T-helper 1 cell treated with Interleukin-12 subunit alpha and Interleukin-12 subunit beta and Interleukin-4 antibody, amounts not matched to agents 30 ng/mL and 1 ng/mL, for 36 hours (primary cell): ENCODE measurements around the gene YPEL2. TPM values are rescaled to one million over a fixed set of nuclear protein-coding genes. Genes with fewer than 3 reads are reported as not detected.
"Not testable (repeated sequence)": the region's sequence is repeated elsewhere in the genome, so short reads cannot be mapped to it uniquely, and the experiment has no call there.

Source experiments
- intact Hi-C: fragments of 100-400 bp; cut with micrococcal nuclease; formaldehyde crosslinking; loops from one replicate; pipeline ENCODE4 v1.15.1; 2024
- total RNA-seq: library from RNA; stranded (reverse); gene quantifications from 2 replicates; pipeline ENCODE4 v1.2.3, GENCODE V29; 2022

Gene YPEL2
- 7.9 and 10.4 TPM in 2 replicates for total RNA-seq

GRCh38 chr17:59331129-59331928 is at the start of gene YPEL2:
TSS of gene YPEL2 (plus strand) at chr17:59331655. CDS start at chr17:59353410, 21,755 bp downstream.
- intact Hi-C loops, result loop anchor here (1.0 to 5.0 kb wide), 4 partner anchors 111 to 288 kb away; partner anchors contain the start of genes CLTC, DHX40, GDPD1 and TRIM37

- intact Hi-C loops, result no loop called here
These were observed 47.1 kb upstream of the YPEL2 start for GRCh38 chr17:59284317-59284716.

GRCh38 chr17:59287452-59287851 is 44.0 kb upstream of the YPEL2 start:
- intact Hi-C loops, result no loop called here

- intact Hi-C loops, result no loop called here
These were observed 43.6 kb upstream of the YPEL2 start for GRCh38 chr17:59287891-59288290.

DNA sequence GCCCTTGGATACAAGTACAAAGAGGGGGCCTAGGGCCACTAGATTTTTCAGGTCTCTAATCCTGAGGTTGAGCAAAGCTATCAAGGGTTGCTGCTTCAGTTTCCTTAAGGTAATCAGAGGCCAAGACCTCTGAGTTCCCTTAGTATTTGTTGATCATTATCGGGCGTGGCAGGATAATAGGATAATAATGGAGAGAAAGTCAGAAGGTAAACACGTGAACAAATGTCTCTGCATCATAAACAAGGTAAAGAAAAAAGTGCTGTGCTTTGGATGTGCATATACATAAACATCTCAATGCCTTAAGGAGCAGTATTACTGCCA is 41.5 kb upstream of the YPEL2 start:
- intact Hi-C loops, result no loop called here

DNA sequence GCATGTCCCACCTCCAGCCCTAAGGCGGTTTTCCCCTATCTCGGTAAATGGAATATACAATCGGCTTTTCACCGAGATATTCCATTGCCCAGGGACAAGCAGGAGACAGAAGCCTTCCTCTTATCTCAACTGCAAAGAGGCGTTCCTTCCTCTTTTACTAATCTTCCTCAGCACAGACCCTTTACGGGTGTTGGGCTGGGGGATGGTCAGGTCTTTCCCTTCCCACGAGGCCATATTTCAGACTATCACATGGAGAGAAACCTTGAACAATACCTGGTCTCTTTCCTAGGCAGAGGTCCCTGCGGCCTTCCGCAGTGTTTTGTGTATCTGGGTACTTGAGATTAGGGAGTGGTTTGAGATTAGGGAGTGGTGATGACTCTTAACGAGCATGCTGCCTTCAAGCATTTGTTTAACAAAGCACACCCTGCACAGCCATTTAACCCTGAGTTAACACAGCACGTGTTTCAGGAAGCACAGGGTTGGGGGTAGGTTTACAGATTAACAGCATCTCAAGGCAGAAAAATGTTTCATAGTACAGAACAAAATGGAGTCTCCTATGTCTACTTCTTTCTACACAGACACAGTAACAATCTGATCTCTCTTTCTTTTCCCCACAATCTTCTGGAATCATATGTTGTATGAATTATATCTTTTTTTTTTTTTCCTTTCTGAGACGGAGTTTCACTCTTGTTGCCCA is 41.0 kb upstream of the YPEL2 start:
- intact Hi-C loops, result not testable (repeated sequence)

GRCh38 chr17:59292174-59292523 is 39.3 kb upstream of the YPEL2 start:
- intact Hi-C loops, result no loop called here

GRCh38 chr17:59296190-59296589 is 35.3 kb upstream of the YPEL2 start:
- intact Hi-C loops, result no loop called here

DNA sequence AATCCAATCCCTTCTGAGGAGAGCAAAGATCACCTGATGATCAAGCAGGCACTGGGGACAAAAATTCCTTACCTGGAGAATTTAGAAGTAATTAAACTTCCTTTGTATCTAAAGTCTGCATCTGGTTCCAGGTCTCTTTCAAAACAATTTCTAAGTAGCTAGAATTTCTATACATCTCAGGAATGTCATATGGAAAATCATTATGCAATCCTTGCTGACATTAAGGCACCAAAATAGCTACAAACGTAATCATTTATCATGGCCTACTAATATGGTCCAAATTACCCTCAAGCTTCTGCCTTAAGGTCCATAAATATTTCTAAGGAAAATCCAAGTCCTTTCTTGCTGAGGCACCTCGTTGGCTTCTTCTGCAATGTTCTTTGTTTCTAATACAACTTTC is 32.9 kb upstream of the YPEL2 start:
- intact Hi-C loops, result no loop called here

DNA sequence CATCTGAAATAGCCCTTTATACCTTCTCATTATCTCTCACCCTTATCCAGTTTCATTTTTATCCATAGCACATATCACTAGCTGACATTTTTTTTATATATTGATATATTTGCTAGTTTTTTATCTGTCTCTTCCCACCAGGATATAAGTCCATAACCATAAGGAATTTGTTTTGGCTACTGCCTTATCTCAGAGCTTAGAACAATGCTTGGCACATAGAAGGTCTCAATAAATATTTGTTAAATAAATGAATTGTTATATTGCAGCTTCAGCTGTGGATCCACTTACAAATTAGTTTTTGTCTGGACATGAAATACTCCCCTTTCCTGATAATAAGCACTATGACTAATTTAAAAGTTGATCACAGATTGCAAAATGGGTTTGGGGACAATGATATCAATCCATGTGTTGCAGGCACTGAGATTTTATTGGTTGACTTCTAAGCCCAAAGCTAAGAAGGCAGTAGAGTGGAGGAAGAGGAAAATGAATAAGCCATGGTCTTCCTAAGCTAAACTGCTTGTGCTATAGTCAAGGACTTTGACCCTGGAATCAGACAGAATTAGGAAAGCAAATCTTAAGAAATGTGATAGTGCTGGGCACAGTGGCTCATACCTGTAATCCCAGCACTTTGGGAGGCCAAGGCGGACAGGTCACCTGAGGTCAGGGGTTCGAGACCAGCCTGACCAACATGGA is 31.9 kb upstream of the YPEL2 start:
- intact Hi-C loops, result no loop called here

- intact Hi-C loops, result no loop called here
These were observed 30.5 kb upstream of the YPEL2 start for GRCh38 chr17:59300941-59301340.

- intact Hi-C loops, result no loop called here
These were observed 26.6 kb upstream of the YPEL2 start for GRCh38 chr17:59304811-59305210.

DNA sequence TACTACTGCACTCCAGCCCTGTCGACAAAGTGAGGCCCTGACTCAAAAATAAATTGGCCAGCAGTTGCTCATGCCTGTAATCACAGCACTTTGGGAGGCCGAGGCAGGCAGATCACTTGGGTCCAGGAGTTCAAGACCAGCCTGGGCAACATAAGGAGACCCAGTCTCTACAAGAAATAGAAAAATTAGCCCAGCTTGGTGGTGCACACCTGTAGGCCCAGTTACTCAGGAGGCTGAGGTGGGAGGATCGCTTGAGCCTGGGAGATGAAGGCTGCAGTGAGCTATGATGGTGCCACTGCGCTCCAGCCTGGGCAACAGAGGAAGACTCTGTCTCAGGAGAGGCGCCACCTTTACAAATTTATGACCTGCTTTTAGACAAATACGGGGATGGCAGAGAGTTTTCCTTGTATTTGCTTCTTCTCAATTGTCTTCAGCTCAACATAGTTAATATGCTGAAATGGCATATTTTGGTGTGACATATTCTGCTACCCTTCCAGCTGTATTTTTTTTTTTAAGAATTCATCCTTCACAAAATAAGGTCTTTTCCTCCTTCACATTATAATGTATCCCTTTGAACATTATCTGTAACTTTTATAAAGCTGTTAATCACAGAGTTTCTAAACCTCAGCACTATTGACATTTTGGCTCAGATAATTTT is 21.1 kb upstream of the YPEL2 start:
- intact Hi-C loops, result loop anchor here (2.0 to 10.0 kb wide), 5 partner anchors 257 to 727 kb away; partner anchors contain the start of genes CLTC and DHX40

DNA sequence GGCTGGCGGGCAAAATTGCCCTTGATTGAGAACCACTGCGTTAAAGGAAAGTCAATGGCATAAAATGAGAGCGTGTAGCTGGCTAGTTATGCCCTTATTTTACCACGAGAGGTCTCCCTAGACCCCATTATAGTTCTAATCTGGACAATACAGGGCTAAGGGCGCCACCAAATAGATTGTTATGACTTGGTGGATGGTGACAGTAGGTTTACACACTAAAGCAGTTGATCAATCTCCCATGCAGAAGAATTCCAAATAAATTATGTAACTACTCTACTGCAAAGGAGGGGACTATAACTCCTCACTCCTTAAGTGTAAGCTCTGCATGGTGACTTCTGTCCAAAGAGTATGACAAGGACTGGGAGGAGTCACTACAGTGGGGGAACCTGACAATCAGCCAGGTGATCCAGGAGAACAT is 20.4 kb upstream of the YPEL2 start:
- intact Hi-C loops, result loop anchor here (1.0 to 10.0 kb wide), 11 partner anchors 18 to 767 kb away; partner anchors contain the start of genes CLTC, DHX40, GDPD1 and HEATR6

GRCh38 chr17:59311521-59311920 is 19.9 kb upstream of the YPEL2 start:
- intact Hi-C loops, result loop anchor here (1.0 to 10.0 kb wide), 11 partner anchors 18 to 767 kb away; partner anchors contain the start of genes CLTC, DHX40, GDPD1 and HEATR6

- intact Hi-C loops, result loop anchor here (10.0 kb wide), 1 partner anchor 429 kb away; no protein-coding TSS in a partner anchor
These were observed 15.6 kb upstream of the YPEL2 start for GRCh38 chr17:59315866-59316265.

GRCh38 chr17:59327121-59327980 is 4.1 kb upstream of the YPEL2 start:
- intact Hi-C loops, result no loop called here

- intact Hi-C loops, result no loop called here
These were observed 3.5 kb upstream of the YPEL2 start for GRCh38 chr17:59327981-59328290.

- intact Hi-C loops, result no loop called here
These were observed 2.9 kb upstream of the YPEL2 start for GRCh38 chr17:59328601-59329000.
